GM12801 (cell line): ENCODE measurements around the gene ABI3BP.

ENCODE experiments used
- CTCF ChIP-seq: IDR thresholded peaks from one replicate; pipeline ENCODE4 v1.5.1; 2011; ENCODE audit warnings: control low read depth; ENCODE audit not compliant: insufficient read length; ENCODE audit errors: extremely low read depth

Gene ABI3BP

DNA sequence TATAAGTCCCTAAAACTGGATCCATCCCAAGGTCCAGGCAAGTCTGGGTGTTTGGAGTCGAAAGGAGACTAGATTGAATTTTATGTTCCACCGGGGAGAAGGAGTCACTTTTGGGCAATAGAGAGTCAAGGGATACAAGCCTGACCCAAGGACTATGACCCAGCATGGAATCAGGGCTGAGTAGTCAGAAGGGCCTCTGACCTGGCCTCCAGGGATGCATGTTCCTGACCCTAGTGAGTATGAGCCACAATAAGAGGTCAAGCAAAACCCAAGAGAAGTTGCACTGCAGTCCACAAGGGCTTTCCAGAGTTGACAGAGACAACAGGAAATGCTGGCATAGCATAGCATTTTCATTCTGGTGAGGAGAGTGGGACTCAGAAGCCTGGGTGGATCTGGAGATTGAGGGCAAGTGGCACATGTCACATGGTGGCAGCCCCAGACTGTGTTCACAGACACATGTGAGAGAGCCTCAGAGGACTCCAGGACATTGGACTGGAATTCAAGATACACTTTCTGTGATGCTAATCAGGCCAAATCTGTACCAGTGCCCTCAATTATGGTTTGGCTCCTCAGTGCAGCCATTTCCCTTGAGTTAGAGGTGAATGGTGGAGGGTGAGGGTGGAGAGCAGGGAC is 217.0 kb downstream of the ABI3BP start:
- no peak for TF ChIP-seq CTCF

DNA sequence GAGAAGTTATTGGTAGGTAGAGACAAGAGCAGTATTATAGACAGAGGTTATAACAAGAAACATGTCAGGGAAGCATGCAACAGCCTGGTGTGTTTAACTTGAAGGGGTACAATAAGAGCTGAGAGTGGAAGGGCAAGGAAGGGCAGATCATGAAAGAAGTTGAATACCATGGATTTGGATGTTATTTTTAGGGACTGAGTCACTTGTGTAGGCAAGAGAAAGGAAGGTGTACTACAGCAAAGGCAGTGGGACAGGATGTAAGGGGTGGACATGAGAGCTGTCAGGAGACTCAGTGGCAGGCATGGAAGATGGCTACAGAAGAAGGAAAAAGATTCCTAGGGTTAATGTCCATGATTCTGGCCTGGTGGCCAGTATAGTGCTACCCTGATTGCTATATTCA is 217.6 kb downstream of the ABI3BP start:
- no peak for TF ChIP-seq CTCF

DNA sequence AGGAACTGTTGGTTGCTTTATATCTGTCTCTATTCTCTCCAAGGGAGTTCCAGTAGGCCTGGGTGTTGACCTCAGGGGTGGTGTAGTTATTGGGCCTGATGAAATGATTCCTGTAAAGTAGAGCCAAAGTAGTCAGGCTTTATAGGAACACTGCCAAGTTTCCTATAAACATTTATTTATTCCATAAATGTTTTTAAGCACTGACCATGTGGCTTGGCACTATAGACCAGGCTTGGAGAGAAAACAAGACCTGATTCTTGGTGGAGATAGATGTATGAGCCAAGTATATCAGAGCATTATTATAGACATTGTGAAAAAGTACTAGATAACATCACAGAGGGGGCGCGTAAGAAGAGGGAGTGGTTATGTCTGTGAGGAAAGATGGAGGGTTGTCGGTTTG is 218.0 kb downstream of the ABI3BP start:
- TF ChIP-seq CTCF = no peak

DNA sequence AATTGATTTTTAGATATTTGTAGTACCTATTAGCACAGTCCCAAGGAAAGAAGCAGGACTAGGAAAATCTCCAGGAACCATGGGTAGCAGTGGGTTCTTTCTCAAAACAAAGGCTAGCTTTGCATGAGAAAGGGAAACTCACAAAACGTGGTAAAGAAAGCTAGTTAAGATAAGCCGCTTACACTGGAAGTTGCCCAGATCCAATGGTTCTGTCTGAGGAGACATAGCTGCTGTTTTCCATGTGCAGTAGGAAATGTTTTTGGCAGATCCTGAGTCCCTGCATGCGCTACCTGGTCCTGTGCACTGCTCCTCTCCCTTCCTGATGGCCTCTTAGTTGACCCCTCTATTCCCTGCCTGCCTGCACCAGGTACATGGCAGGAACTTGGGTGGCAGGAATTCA is 223.5 kb downstream of the ABI3BP start:
- no peak for TF ChIP-seq CTCF

DNA sequence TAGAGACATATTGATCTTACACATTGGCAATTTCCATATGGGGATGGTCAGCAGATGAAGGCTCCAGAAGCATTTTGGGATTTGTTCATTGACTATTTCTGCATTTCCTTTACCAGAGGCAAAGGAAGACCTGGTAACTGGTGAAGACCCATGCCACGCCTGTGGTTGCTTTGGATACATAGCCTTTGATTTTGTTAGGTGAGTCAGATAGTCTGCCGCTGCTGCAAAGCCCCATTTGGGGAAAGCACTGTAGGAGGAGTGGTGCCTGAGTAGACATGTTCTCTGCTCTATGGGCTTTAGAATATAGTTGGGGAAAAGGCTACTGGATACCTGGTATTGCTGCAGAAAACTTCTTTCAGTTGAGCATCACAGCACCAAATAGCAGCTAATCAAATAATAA is 227.2 kb downstream of the ABI3BP start:
- no peak for TF ChIP-seq CTCF

GRCh38 chr3:100765437-100765975 is 227.7 kb downstream of the ABI3BP start:
- TF ChIP-seq CTCF = no peak

DNA sequence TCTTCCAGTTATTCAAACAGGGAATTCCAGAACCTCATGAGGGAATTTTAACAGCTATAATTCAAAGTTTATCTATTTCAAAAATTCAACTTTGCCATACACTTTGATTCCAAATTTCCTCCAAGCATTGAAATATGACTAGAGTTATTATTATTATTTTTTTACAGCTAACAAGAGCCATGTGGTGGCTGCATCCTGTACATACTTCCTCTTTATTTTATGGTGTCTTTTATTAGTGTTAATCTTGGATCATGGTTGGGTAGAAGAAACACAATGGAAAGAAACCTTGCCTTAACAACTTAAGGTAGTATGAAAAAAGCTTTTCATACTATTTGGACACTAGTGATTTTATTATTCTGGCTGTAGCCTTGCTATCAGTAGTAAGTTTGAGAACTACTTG is 231.3 kb downstream of the ABI3BP start:
- no peak for TF ChIP-seq CTCF
